GM12878 (cell line): ENCODE measurements around the gene H1-8. TPM values are rescaled to one million over a fixed set of nuclear protein-coding genes. Genes with fewer than 3 reads are reported as not detected.

Experiments
- ATAC-seq: fragments of 200-7000 bp; cut with Tn5 transposase; 3 replicates; pipeline ENCODE4 v1.9.1; 2020; ENCODE audit warnings: mild to moderate bottlenecking, moderate library complexity
- BruUV-seq: library from RNA; stranded (reverse); fragments of 400-500 nt; replicated peaks from 2 replicates; lab custom pipeline; 2021; lab: Mats Ljungman, UMichigan
- CTCF ChIA-PET: fragments of 300-600 bp; sonication (Branson Sonifier 250); formaldehyde crosslinking; extraction: SDS; loops from one replicate; lab custom pipeline; 2021; ENCODE audit warnings: inconsistent platforms; lab: Yijun Ruan, JAX
- POLR2A ChIA-PET: fragments of 350-600 bp; formaldehyde crosslinking; extraction: SDS; loops from one replicate; lab custom pipeline; 2021; ENCODE audit warnings: inconsistent platforms; lab: Charles Lee
- RAD21 ChIA-PET: fragments of 300-600 bp; sonication (Branson Sonifier 250); formaldehyde crosslinking; loops from one replicate; lab custom pipeline; 2023; ENCODE audit warnings: antibody characterized with exemption; ENCODE audit not compliant: unreplicated experiment; lab: Charles Lee
- SMC1A ChIA-PET: fragments of 300-600 bp; sonication (Branson Sonifier 250); formaldehyde crosslinking; loops from one replicate; lab custom pipeline; 2023; ENCODE audit not compliant: unreplicated experiment, uncharacterized antibody; lab: Charles Lee
- DNase-seq: peaks from one replicate; pipeline ENCODE4 v3.0.0-alpha.2; 2011; ENCODE audit warnings: low read depth, low spot score
- FAIRE-seq: peaks from 3 replicates; lab custom pipeline; 2011; peaks lifted over from hg19 to GRCh38; lab: Jason Lieb, UNC
- H2AFZ ChIP-seq: 2 replicates; pipeline ENCODE4 v1.6.0; 2011; ENCODE audit warnings: low read depth, low read length, control low read depth; ENCODE audit not compliant: control insufficient read depth
- H3K27ac ChIP-seq: 2 replicates; pipeline ENCODE4 v1.5.1; 2011; ENCODE audit warnings: control low read depth; ENCODE audit not compliant: control insufficient read depth, insufficient read depth
- H3K27me3 ChIP-seq, 2 experiments: replicated peaks in 1 of 2; 2 replicates each; pipeline versions ENCODE4 v1.6.0 to v1.6.1; 2011; ENCODE audit warnings: low read length in 1 of 2; ENCODE audit not compliant: control insufficient read depth in 2 of 2, insufficient read depth in 2 of 2
- H3K36me3 ChIP-seq, 2 experiments: 2 replicates each; pipeline ENCODE4 v1.5.1; 2011; ENCODE audit warnings: low read length in 1 of 2; ENCODE audit not compliant: control insufficient read depth in 2 of 2, insufficient read depth in 2 of 2
- H3K4me1 ChIP-seq: 2 replicates; pipeline ENCODE4 v1.6.1; 2011; ENCODE audit warnings: mild to moderate bottlenecking, low read length, moderate library complexity, mixed read lengths; ENCODE audit not compliant: control insufficient read depth, insufficient read depth
- H3K4me2 ChIP-seq: 2 replicates; pipeline ENCODE4 v1.6.0; 2011; ENCODE audit warnings: control low read depth; ENCODE audit not compliant: control insufficient read depth, insufficient read depth
- H3K4me3 ChIP-seq: fragments of 200-600 bp; sonication (generic); 2 replicates; pipeline ENCODE4 v1.5.1; 2016
- H3K79me2 ChIP-seq: 2 replicates; pipeline ENCODE4 v1.6.0; 2011; ENCODE audit warnings: low read length; ENCODE audit not compliant: control insufficient read depth, insufficient read depth
- H3K9ac ChIP-seq: 2 replicates; pipeline ENCODE4 v1.8.0; 2011; ENCODE audit warnings: low read length, control low read depth, mixed read lengths; ENCODE audit not compliant: control insufficient read depth, insufficient read depth
- H3K9me3 ChIP-seq: replicated peaks from 3 replicates; pipeline ENCODE4 v1.5.1; 2011; ENCODE audit warnings: mild to moderate bottlenecking, low read length; ENCODE audit not compliant: control insufficient read depth, insufficient read depth
- H4K20me1 ChIP-seq: 2 replicates; pipeline ENCODE4 v1.6.0; 2011; ENCODE audit not compliant: control insufficient read depth, insufficient read depth
- ATF7 ChIP-seq: fragments of 450-650 bp; IDR thresholded peaks from 2 replicates; pipeline ENCODE4 v1.6.1; 2016; ENCODE audit warnings: low read depth, mild to moderate bottlenecking
- BMI1 ChIP-seq: fragments of 450-650 bp; IDR thresholded peaks from 2 replicates; pipeline ENCODE4 v1.6.1; 2016; ENCODE audit warnings: mild to moderate bottlenecking, moderate library complexity, borderline replicate concordance
- CREB1 ChIP-seq: IDR thresholded peaks from 2 replicates; pipeline ENCODE4 v1.6.1; 2012; ENCODE audit warnings: low read depth, mild to moderate bottlenecking, inconsistent platforms
- EZH2 ChIP-seq: IDR thresholded peaks from 2 replicates; pipeline ENCODE4 v1.6.1; 2012; ENCODE audit warnings: low read depth, mild to moderate bottlenecking, control low read depth, inconsistent platforms, low read length, borderline replicate concordance; ENCODE audit not compliant: control insufficient read depth
- FOXM1 ChIP-seq: IDR thresholded peaks from 2 replicates; pipeline ENCODE4 v1.6.1; 2012; ENCODE audit warnings: low read depth, mild to moderate bottlenecking, inconsistent platforms, low read length, moderate library complexity
- GABPA ChIP-seq: IDR thresholded peaks from 2 replicates; pipeline ENCODE4 v1.6.1; 2014; ENCODE audit warnings: antibody characterized with exemption, low read depth, mild to moderate bottlenecking, inconsistent platforms
- JUND ChIP-seq: IDR thresholded peaks from 2 replicates; pipeline ENCODE4 v1.6.1; 2012; ENCODE audit warnings: low read depth, mild to moderate bottlenecking, low read length, improper control_type of control experiment, moderate library complexity
- NFIC ChIP-seq: IDR thresholded peaks from 2 replicates; pipeline ENCODE4 v1.6.1; 2012; ENCODE audit warnings: low read depth, mild to moderate bottlenecking, inconsistent platforms, low read length, moderate library complexity
- RBBP5 ChIP-seq: fragments of 200-600 bp; sonication (generic); conservative IDR thresholded peaks from 2 replicates; pipeline ENCODE4 v1.6.1; 2016
- RELA ChIP-seq: fragments of 450-650 bp; IDR thresholded peaks from 2 replicates; pipeline ENCODE4 v1.8.0; 2014; ENCODE audit warnings: borderline replicate concordance; ENCODE audit not compliant: partially characterized antibody
- SIN3A ChIP-seq: IDR thresholded peaks from 2 replicates; pipeline ENCODE4 v1.6.1; 2012; ENCODE audit warnings: low read depth, low read length, improper control_type of control experiment
- SRF ChIP-seq, 2 experiments: IDR thresholded peaks; 2 replicates each; pipeline ENCODE4 v1.6.1; 2011; ENCODE audit warnings: low read depth in 2 of 2, low read length in 2 of 2, mild to moderate bottlenecking in 1 of 2, moderate library complexity in 1 of 2
- YBX1 ChIP-seq: fragments of 450-650 bp; IDR thresholded peaks from 2 replicates; pipeline ENCODE4 v1.6.1; 2016; ENCODE audit warnings: antibody characterized with exemption
- YY1 ChIP-seq: IDR thresholded peaks from 2 replicates; pipeline ENCODE4 v1.6.1; 2011; ENCODE audit warnings: low read depth, mild to moderate bottlenecking, low read length
- ZNF622 ChIP-seq: fragments of 450-650 bp; IDR thresholded peaks from 2 replicates; pipeline ENCODE4 v1.6.1; 2017; ENCODE audit warnings: mild to moderate bottlenecking, inconsistent platforms
- WGBS: methylation state at CpG from one replicate; pipeline ENCODE4 v1.1.6; 2016; ENCODE audit warnings: low lambda C conversion rate; ENCODE audit not compliant: insufficient replicate concordance, insufficient coverage; ENCODE audit errors: missing lambda C conversion rate; 5-methylcytosine and 5-hydroxymethylcytosine counted together
- in situ Hi-C: fragments of 300-500 bp; cut with MboI; formaldehyde crosslinking; loops from 9 replicates; pipeline ENCODE4 v1.14.3; 2018; ENCODE audit warnings: mixed read lengths
- intact Hi-C: fragments of 100-400 bp; cut with micrococcal nuclease; formaldehyde crosslinking; loops from one replicate; pipeline ENCODE4 v1.14.2; 2022; ENCODE audit not compliant: unreplicated experiment
- polyA plus RNA-seq, 11 experiments: library from polyadenylated mRNA; depleted of rRNA in 4 of 11; unstranded in 6 of 11; stranded (reverse) in 5 of 11; fragments of >200 nt; fragmentation: Nextera tagmentation in 4 of 11; fragmentation: Illumina TruSeq in 1 of 11; extraction: Ambion mirVana in 4 of 11; extraction: Trizol in 1 of 11; gene quantifications; 1 replicate in 1 of 11; 2 replicates in 10 of 11; pipeline versions ENCODE4 v1.2.1 to v1.2.3, GENCODE V29; 2011 to 2016; ENCODE audit warnings: inconsistent platforms in 2 of 11, missing spikeins in 2 of 11, low read depth in 1 of 11
- total RNA-seq, 4 experiments: library from RNA; depleted of rRNA in 3 of 4; stranded (reverse); fragments of >200 nt in 3 of 4; fragmentation: Illumina TruSeq in 1 of 4; extraction: Trizol in 1 of 4; gene quantifications; 2 replicates each; pipeline versions ENCODE4 v1.2.1 to v1.2.3, GENCODE V29; 2013 to 2021
- TF ChIP-seq, protein P1 (sequence below): IDR thresholded peaks from 2 replicates; pipeline ENCODE4 v1.6.1; 2011; ENCODE audit warnings: mild to moderate bottlenecking, low read depth, low read length, moderate library complexity; ENCODE audit not compliant: insufficient replicate concordance
- TF ChIP-seq, protein P2 (sequence below): fragments of 450-650 bp; conservative IDR thresholded peaks from 2 replicates; pipeline ENCODE4 v1.6.1; 2017; ENCODE audit warnings: mild to moderate bottlenecking, moderate library complexity
- TF ChIP-seq, protein P3 (sequence below): fragments of 450-650 bp; IDR thresholded peaks from 2 replicates; pipeline ENCODE4 v1.6.1; 2018; ENCODE audit warnings: borderline replicate concordance, mild to moderate bottlenecking; ENCODE audit not compliant: partially characterized antibody
- TF ChIP-seq, protein P4 (sequence below): IDR thresholded peaks from 2 replicates; pipeline ENCODE4 v1.6.1; 2012; ENCODE audit warnings: low read depth, low read length, improper control_type of control experiment

The H1-8 gene
- total and polyA plus RNA-seq, 10 of the 15 experiments (the other 5 are each of a cell fraction or from before 2014, with no cell fraction given) = not detected

DNA sequence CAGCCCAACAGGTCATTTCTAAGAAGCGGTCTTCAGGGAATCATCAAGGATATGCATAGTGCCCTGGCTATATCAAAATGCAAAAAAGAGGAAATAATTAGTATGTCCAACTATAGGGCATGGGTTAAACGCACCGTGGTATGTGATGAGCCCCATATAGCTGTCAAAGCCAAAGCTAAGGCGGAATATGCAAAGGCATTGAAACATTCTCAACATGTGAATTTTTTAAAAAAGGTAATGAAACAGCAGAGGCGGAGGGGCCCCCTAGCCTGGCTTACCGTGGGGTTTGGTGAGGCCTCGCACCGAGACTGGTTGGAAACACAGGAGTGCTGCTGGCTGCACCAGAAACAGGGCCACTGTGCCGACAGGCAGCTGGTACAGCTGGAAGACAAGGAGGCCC, 40.3 kb downstream of the H1-8 start:
- ChIA-PET SMC1A (no interaction called here), CTCF (no interaction called here), RAD21 (no interaction called here), POLR2A (no interaction called here)
- Histone ChIP-seq H3K9me3 (no peaks in the 10 kb centered on the region), H4K20me1 (no peaks in the 10 kb centered on the region), H3K4me3 (no peak overlapping the region), H3K27me3 (no peaks in the 10 kb centered on the region), H3K79me2 (no peaks in the 10 kb centered on the region), H3K4me1 (peaks cover 2% of the 10 kb centered on the region), H3K27ac (no peak overlapping the region), H3K9ac (no peak overlapping the region), H2AFZ (no peak overlapping the region), H3K36me3 (no peaks in the 10 kb centered on the region), H3K4me2 (no peak overlapping the region)
- DNase-seq = no peak
- in situ Hi-C loops = no loop called here
- BruUV-seq = no TSS peak
- FAIRE-seq = no peak
- ATAC-seq = no peak
- intact Hi-C loops = no loop called here
- 28% methylated on average over 9 of the region's 9 CpGs for WGBS
- no peak for TF ChIP-seq BMI1
- no peak for TF ChIP-seq ZNF622
- no peak for TF ChIP-seq SIN3A
- TF ChIP-seq YY1 = no peak
- no peak for TF ChIP-seq FOXM1
- TF ChIP-seq YBX1 = no peak
- TF ChIP-seq SRF (IDR thresholded peaks at IDR 0.05; ENCODE audit: low read depth in 2 of 2, low read length in 2 of 2) = no peak
- TF ChIP-seq RELA = no peak
- no peak for TF ChIP-seq RBBP5
- TF ChIP-seq ATF7 = no peak
- TF ChIP-seq, protein P1, sequence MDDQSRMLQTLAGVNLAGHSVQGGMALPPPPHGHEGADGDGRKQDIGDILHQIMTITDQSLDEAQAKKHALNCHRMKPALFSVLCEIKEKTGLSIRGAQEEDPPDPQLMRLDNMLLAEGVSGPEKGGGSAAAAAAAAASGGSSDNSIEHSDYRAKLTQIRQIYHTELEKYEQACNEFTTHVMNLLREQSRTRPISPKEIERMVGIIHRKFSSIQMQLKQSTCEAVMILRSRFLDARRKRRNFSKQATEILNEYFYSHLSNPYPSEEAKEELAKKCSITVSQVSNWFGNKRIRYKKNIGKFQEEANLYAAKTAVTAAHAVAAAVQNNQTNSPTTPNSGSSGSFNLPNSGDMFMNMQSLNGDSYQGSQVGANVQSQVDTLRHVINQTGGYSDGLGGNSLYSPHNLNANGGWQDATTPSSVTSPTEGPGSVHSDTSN = no peak
- TF ChIP-seq GABPA = no peak
- TF ChIP-seq, protein P2, sequence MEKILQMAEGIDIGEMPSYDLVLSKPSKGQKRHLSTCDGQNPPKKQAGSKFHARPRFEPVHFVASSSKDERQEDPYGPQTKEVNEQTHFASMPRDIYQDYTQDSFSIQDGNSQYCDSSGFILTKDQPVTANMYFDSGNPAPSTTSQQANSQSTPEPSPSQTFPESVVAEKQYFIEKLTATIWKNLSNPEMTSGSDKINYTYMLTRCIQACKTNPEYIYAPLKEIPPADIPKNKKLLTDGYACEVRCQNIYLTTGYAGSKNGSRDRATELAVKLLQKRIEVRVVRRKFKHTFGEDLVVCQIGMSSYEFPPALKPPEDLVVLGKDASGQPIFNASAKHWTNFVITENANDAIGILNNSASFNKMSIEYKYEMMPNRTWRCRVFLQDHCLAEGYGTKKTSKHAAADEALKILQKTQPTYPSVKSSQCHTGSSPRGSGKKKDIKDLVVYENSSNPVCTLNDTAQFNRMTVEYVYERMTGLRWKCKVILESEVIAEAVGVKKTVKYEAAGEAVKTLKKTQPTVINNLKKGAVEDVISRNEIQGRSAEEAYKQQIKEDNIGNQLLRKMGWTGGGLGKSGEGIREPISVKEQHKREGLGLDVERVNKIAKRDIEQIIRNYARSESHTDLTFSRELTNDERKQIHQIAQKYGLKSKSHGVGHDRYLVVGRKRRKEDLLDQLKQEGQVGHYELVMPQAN = no peak
- TF ChIP-seq NFIC = no peak
- TF ChIP-seq CREB1 = no peak
- TF ChIP-seq, protein P3, sequence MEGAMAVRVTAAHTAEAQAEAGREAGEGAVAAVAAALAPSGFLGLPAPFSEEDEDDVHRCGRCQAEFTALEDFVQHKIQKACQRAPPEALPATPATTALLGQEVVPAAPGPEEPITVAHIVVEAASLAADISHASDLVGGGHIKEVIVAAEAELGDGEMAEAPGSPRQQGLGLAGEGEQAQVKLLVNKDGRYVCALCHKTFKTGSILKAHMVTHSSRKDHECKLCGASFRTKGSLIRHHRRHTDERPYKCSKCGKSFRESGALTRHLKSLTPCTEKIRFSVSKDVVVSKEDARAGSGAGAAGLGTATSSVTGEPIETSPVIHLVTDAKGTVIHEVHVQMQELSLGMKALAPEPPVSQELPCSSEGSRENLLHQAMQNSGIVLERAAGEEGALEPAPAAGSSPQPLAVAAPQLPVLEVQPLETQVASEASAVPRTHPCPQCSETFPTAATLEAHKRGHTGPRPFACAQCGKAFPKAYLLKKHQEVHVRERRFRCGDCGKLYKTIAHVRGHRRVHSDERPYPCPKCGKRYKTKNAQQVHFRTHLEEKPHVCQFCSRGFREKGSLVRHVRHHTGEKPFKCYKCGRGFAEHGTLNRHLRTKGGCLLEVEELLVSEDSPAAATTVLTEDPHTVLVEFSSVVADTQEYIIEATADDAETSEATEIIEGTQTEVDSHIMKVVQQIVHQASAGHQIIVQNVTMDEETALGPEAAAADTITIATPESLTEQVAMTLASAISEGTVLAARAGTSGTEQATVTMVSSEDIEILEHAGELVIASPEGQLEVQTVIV = no peak
- TF ChIP-seq, protein P4, sequence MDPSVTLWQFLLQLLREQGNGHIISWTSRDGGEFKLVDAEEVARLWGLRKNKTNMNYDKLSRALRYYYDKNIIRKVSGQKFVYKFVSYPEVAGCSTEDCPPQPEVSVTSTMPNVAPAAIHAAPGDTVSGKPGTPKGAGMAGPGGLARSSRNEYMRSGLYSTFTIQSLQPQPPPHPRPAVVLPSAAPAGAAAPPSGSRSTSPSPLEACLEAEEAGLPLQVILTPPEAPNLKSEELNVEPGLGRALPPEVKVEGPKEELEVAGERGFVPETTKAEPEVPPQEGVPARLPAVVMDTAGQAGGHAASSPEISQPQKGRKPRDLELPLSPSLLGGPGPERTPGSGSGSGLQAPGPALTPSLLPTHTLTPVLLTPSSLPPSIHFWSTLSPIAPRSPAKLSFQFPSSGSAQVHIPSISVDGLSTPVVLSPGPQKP = no peak
- TF ChIP-seq EZH2 = no peak
- TF ChIP-seq JUND = no peak
